OCI-LY3 (cell line): ENCODE measurements around the gene FAM13B.
"Not testable (repeated sequence)": the region's sequence is repeated elsewhere in the genome, so short reads cannot be mapped to it uniquely, and the experiment has no call there.

Experiments used
- H2AFZ ChIP-seq: fragments of 200-600, 300-600 bp; shearing (Covaris generic); 2 replicates; pipeline ENCODE4 v1.6.0; 2014; ENCODE audit warnings: antibody characterized with exemption, low read depth, low read length
- H3K27ac ChIP-seq: fragments of 200-600, 300-600 bp; sonication (generic); 2 replicates; pipeline ENCODE4 v1.5.1; 2014; ENCODE audit warnings: mild to moderate bottlenecking, low read length, moderate library complexity, mixed read lengths
- H3K27me3 ChIP-seq: fragments of 200-600, 300-600 bp; sonication (generic); 2 replicates; pipeline ENCODE4 v1.6.1; 2014; ENCODE audit warnings: low read depth, low read length, mixed read lengths
- H3K36me3 ChIP-seq: fragments of 200-600, 300-600 bp; sonication (generic); replicated peaks from 2 replicates; pipeline ENCODE3; 2014; ENCODE audit warnings: low read depth, low read length, mixed read lengths
- H3K4me1 ChIP-seq: fragments of 300-600, 200-600 bp; sonication (generic); 2 replicates; pipeline ENCODE4 v1.6.1; 2014; ENCODE audit warnings: low read length, mixed read lengths
- H3K4me2 ChIP-seq: fragments of 200-600, 300-600 bp; sonication (generic); 2 replicates; pipeline ENCODE4 v1.6.1; 2014; ENCODE audit warnings: low read length, mixed read lengths
- H3K4me3 ChIP-seq: fragments of 300-600, 200-600 bp; sonication (generic); 2 replicates; pipeline ENCODE4 v1.5.1; 2014; ENCODE audit warnings: antibody characterized with exemption, mild to moderate bottlenecking, low read length, moderate library complexity
- H3K79me2 ChIP-seq: fragments of 300-600, 200-600 bp; shearing (Covaris generic); 2 replicates; pipeline ENCODE4 v1.6.1; 2014; ENCODE audit warnings: mild to moderate bottlenecking, low read length, mixed read lengths
- H3K9ac ChIP-seq: fragments of 300-600, 200-600 bp; shearing (Covaris generic); 2 replicates; pipeline ENCODE4 v1.6.0; 2014; ENCODE audit warnings: mild to moderate bottlenecking, low read length, moderate library complexity
- H3K9me3 ChIP-seq: fragments of 200-600, 300-600 bp; shearing (Covaris generic); 2 replicates; pipeline ENCODE4 v1.6.1; 2014; ENCODE audit warnings: low read length, mixed read lengths; ENCODE audit not compliant: insufficient read depth
- H4K20me1 ChIP-seq: fragments of 200-600, 300-600 bp; sonication (generic); 2 replicates; pipeline ENCODE4 v1.6.1; 2016; ENCODE audit warnings: low read length, mixed read lengths; ENCODE audit not compliant: insufficient read depth
- EZH2phosphoT487 ChIP-seq: fragments of 200-600 bp; shearing (Covaris generic); IDR thresholded peaks from 2 replicates; pipeline ENCODE4 v1.6.1; 2018; ENCODE audit warnings: antibody characterized with exemption, mixed run types, low read depth
- TF ChIP-seq, protein P1 (sequence below): fragments of 200-600, 300-600 bp; sonication (generic); IDR thresholded peaks from 2 replicates; pipeline ENCODE4 v1.5.1; 2014; ENCODE audit warnings: antibody characterized with exemption, low read length, low read depth

The FAM13B gene

DNA sequence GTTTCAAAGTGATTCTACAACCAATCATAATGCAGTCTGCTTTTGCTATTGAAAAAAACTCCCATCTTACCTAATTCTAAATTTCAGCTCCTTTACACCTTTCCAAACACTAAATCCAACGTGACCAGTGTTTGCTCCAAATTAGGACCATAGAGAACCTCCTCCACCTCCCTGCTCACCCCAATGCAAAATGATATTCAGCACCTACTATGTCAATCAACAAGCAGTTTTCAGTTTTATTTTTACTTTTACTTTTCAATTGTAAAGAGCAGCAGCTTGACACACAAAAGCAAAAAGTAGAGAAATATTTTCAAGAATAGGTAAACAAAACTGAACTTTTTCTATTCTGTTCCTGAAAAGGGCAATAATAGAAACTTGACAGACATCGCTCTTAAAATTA lies 3.4 kb downstream of the FAM13B start:
- H3K27me3 ChIP-seq: no peaks in the 10 kb centered on the region
- peaks cover 11% of the 10 kb centered on the region for H3K36me3 ChIP-seq
- H3K9ac ChIP-seq: peak overlapping the region; percentile 38; the same call in 1 of the 2 replicates
- H3K9me3 ChIP-seq: no peaks in the 10 kb centered on the region
- H3K4me2 ChIP-seq: peak overlapping the region; percentile 88
- H2AFZ ChIP-seq: no peak overlapping the region
- H4K20me1 ChIP-seq: peaks cover 66% of the 10 kb centered on the region
- peak overlapping the region; percentile 73; the same call in 1 of the 2 replicates for H3K27ac ChIP-seq
- no peak for TF ChIP-seq EZH2phosphoT487
- TF ChIP-seq, protein P1, sequence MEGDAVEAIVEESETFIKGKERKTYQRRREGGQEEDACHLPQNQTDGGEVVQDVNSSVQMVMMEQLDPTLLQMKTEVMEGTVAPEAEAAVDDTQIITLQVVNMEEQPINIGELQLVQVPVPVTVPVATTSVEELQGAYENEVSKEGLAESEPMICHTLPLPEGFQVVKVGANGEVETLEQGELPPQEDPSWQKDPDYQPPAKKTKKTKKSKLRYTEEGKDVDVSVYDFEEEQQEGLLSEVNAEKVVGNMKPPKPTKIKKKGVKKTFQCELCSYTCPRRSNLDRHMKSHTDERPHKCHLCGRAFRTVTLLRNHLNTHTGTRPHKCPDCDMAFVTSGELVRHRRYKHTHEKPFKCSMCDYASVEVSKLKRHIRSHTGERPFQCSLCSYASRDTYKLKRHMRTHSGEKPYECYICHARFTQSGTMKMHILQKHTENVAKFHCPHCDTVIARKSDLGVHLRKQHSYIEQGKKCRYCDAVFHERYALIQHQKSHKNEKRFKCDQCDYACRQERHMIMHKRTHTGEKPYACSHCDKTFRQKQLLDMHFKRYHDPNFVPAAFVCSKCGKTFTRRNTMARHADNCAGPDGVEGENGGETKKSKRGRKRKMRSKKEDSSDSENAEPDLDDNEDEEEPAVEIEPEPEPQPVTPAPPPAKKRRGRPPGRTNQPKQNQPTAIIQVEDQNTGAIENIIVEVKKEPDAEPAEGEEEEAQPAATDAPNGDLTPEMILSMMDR: no peak
- H3K79me2 ChIP-seq: peaks cover 81% of the 10 kb centered on the region
- peak overlapping the region; percentile 71 for H3K4me3 ChIP-seq
- H3K4me1 ChIP-seq: peaks cover 47% of the 10 kb centered on the region

DNA sequence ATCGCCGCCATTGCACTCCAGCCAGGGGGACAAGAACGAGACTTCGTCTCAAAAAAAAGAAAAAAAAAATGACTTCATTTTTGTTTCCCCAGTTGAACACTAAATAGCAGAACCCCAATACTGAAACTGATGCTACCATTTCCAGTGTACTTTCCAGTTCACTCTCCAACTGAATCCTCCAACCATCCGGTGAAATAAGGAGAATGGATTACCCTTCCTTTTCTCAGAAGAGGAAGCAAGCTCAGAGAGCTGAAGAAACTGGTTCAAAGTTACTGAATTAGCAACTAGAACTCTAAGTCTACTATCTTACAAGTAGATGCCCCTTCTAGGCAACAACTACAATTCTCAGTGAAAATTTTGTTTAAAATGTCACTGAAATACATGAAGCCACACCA lies 3.9 kb downstream of the FAM13B start:
- Histone ChIP-seq H3K79me2 (peaks cover 87% of the 10 kb centered on the region), H2AFZ (no peak overlapping the region), H3K9me3 (no peaks in the 10 kb centered on the region), H3K4me1 (peaks cover 44% of the 10 kb centered on the region), H4K20me1 (peaks cover 71% of the 10 kb centered on the region), H3K4me3 (peak overlapping the region; percentile 71), H3K4me2 (peak overlapping the region; percentile 88), H3K36me3 (peaks cover 11% of the 10 kb centered on the region), H3K27ac (peak overlapping the region; percentile 73), H3K9ac (peak overlapping the region; percentile 38; the same call in 1 of the 2 replicates), H3K27me3 (no peaks in the 10 kb centered on the region)
- no peak for TF ChIP-seq EZH2phosphoT487
- TF ChIP-seq, protein P1: no peak

DNA sequence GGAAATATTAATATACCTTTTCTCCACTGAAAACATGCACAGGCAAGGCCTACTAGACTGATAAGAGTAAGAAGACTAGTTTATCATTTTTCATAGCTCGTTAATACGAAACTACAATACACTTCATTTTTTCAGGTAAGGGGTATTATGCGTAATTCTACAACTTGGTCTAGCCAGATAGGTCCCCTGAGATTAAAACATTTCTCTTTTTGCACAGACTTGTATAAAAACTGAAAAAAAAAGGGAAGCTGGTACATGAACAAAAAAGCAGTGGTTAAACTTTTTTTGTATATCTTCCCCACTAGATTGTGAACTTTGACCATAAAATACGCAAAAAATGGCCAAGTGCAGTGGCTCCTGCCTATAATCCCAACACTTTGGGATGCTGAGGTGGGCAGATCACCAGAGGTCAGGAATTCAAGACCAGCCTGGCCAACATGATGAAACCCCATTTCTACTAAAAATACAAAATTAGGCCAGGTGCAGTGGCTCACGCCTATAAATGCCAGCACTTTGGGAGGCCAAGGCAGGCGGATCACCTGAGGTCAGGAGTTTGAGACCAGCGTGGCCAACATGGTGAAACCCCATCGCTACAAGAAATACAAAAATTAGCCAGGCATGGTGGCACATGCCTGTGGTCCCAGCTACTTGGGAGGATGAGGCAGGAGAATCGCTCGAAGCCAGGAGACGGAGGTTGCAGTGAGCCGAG lies 4.5 kb downstream of the FAM13B start:
- peak overlapping the region; percentile 71 for H3K4me3 ChIP-seq
- H3K9ac ChIP-seq: peak overlapping the region; percentile 38; the same call in 1 of the 2 replicates
- H3K79me2 ChIP-seq: peaks cover 92% of the 10 kb centered on the region
- not testable (repeated sequence) for H2AFZ ChIP-seq, H3K27me3 ChIP-seq, H3K9me3 ChIP-seq
- peak overlapping the region; percentile 73 for H3K27ac ChIP-seq
- H3K4me2 ChIP-seq: peak overlapping the region; percentile 88
- peaks cover 77% of the 10 kb centered on the region for H4K20me1 ChIP-seq
- H3K36me3 ChIP-seq: peaks cover 11% of the 10 kb centered on the region
- peaks cover 39% of the 10 kb centered on the region for H3K4me1 ChIP-seq

DNA sequence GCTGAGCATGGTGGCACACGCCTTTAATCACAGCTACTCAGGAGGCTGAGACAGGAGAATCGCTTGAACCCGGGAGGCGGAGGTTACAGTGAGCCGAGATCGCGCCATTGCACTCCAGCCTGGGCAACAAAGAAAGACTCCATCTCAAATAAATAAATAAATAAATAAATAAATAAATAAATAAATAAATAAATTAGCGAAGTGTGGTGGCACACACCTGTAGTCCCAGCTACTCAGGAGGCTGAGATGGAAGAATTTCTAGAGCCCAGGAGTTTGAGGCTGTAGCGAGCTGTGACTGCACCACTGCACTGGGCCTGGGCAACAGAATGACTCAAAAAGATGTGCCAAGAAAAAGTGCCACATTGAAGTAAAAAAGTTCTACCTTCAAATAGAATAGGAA lies 6.1 kb downstream of the FAM13B start:
- H4K20me1 ChIP-seq: peaks cover 90% of the 10 kb centered on the region
- peaks cover 11% of the 10 kb centered on the region for H3K36me3 ChIP-seq
- H3K4me2 ChIP-seq, H3K27me3 ChIP-seq, H3K9ac ChIP-seq, H2AFZ ChIP-seq, H3K4me3 ChIP-seq, H3K27ac ChIP-seq, H3K9me3 ChIP-seq: not testable (repeated sequence)
- peaks cover 39% of the 10 kb centered on the region for H3K4me1 ChIP-seq
- H3K79me2 ChIP-seq: peaks cover 99% of the 10 kb centered on the region

DNA sequence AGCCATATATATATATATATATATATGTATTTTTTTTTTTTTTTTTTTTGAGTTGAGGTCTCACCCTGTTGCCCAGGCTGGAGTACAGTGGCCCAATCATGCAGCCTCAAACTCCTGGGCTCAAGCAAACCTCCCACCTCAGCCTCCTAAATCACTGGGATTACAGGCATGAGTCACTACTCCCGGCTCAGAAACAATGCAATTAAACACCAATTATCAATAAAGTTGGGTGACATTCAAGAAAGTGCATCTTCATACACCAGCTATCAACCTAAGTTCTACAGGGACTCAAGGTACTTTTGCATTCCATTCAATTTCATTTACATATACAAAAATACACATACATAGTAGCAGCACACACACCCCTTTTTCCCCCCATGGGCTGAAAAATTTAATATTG lies 7.6 kb downstream of the FAM13B start:
- Histone ChIP-seq H3K79me2 (peaks cover 94% of the 10 kb centered on the region), H3K9me3 (no peaks in the 10 kb centered on the region), H3K4me3 (no peak overlapping the region), H2AFZ (no peak overlapping the region), H3K27me3 (no peaks in the 10 kb centered on the region), H3K27ac (no peak overlapping the region), H3K36me3 (peaks cover 15% of the 10 kb centered on the region), H3K9ac (no peak overlapping the region), H3K4me2 (no peak overlapping the region), H4K20me1 (peaks cover 90% of the 10 kb centered on the region), H3K4me1 (peaks cover 28% of the 10 kb centered on the region)
- TF ChIP-seq EZH2phosphoT487: no peak
- TF ChIP-seq, protein P1: no peak
